HG03457 (cell line): Measurements from ENCODE around the gene RASL11A.
"Not testable (repeated sequence)": the region's sequence is repeated elsewhere in the genome, so short reads cannot be mapped to it uniquely, and the experiment has no call there.

Experiments used
- ATAC-seq: cut with Tn5 transposase; IDR thresholded peaks from one replicate; pipeline ENCODE4 v1.9.1; 2021; ENCODE audit warnings: moderate number of reproducible peaks; ENCODE audit not compliant: unreplicated experiment

Gene RASL11A

GRCh38 chr13:27267596-27267995, 3.0 kb upstream of the RASL11A start:
- no peak for ATAC-seq

- ATAC-seq, result no peak
These were observed 1.4 kb upstream of the RASL11A start for GRCh38 chr13:27269114-27269665.

- no peak for ATAC-seq
These were observed 1.0 kb downstream of the RASL11A start for GRCh38 chr13:27271570-27272096.

GRCh38 chr13:27273658-27274425, 3.2 kb downstream of the RASL11A start:
- ATAC-seq, result no peak

GRCh38 chr13:27274631-27275030, 4.0 kb downstream of the RASL11A start:
- no peak for ATAC-seq

- no peak for ATAC-seq
These were observed 5.6 kb downstream of the RASL11A start for GRCh38 chr13:27276188-27276587.

- no peak for ATAC-seq
These were observed 8.9 kb downstream of the RASL11A start for GRCh38 chr13:27279506-27279905.

GRCh38 chr13:27280009-27280656, 9.5 kb downstream of the RASL11A start:
- ATAC-seq, result no peak

- ATAC-seq, result no peak
These were observed 10.2 kb downstream of the RASL11A start for GRCh38 chr13:27280841-27281240.

GRCh38 chr13:27281420-27281819, 10.8 kb downstream of the RASL11A start:
- ATAC-seq, result no peak

- no peak for ATAC-seq
These were observed 13.4 kb downstream of the RASL11A start for GRCh38 chr13:27283906-27284493.

GRCh38 chr13:27288392-27288791, 17.8 kb downstream of the RASL11A start:
- no peak for ATAC-seq

- no peak for ATAC-seq
These were observed 18.5 kb downstream of the RASL11A start for GRCh38 chr13:27289011-27289665.

- ATAC-seq, result no peak
These were observed 20.1 kb downstream of the RASL11A start for GRCh38 chr13:27290715-27291114.

- not testable (repeated sequence) for ATAC-seq
These were observed 21.3 kb downstream of the RASL11A start for GRCh38 chr13:27291967-27292366.

- no peak for ATAC-seq
These were observed 22.6 kb downstream of the RASL11A start for GRCh38 chr13:27293076-27293691.

GRCh38 chr13:27293873-27294515, 23.4 kb downstream of the RASL11A start:
- no peak for ATAC-seq

- no peak for ATAC-seq
These were observed 24.5 kb downstream of the RASL11A start for GRCh38 chr13:27295096-27295495.

- ATAC-seq, result no peak
These were observed 25.0 kb downstream of the RASL11A start for GRCh38 chr13:27295660-27296059.

GRCh38 chr13:27296496-27296895, 25.9 kb downstream of the RASL11A start:
- no peak for ATAC-seq
